HG02870 (cell line): ENCODE measurements around the gene C6orf15.
A peak's percentile ranks its signal among the peaks of the same experiment; 100 is the strongest.

Source experiments
- ATAC-seq: cut with Tn5 transposase; IDR thresholded peaks from one replicate; pipeline ENCODE4 v1.9.1; 2021; ENCODE audit warnings: mild to moderate bottlenecking, moderate library complexity; ENCODE audit not compliant: unreplicated experiment

The C6orf15 gene

DNA sequence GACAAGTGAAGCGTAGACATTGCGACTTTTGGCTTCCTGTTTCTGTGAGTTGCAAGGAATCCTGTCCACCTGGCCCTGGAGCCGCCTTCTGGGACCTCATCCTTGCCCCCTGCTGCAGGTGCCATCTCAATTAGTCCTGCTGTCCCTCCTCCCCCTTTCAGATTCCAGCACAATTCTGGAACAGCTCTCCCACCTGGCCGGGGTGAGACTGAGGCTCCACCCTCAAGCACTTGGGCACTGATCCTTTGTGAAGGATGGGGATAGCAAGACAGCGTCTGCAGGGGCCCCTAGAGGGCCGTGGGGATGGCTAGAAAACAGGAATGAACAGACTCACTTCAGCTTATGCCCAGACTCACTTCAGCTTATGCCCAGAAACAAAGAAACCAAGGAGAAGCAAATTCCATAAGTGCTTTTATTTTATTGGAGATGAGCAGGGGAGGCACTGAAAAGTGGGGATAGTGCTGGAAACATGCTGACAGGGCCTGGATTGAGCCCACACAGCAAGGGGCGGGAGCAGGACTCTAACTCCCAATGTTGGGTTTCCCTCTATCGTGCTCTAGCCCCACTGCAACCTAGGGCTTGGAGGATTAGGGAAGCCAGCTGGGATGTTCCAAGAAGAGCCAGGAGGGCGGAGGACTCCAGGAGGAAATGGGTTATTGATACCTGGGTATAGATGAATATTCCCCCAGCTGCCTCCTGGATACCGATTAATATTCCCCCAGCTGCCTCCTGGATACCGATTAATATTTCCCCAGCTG is 1.4 kb downstream of the C6orf15 start:
- ATAC-seq: no peak

DNA sequence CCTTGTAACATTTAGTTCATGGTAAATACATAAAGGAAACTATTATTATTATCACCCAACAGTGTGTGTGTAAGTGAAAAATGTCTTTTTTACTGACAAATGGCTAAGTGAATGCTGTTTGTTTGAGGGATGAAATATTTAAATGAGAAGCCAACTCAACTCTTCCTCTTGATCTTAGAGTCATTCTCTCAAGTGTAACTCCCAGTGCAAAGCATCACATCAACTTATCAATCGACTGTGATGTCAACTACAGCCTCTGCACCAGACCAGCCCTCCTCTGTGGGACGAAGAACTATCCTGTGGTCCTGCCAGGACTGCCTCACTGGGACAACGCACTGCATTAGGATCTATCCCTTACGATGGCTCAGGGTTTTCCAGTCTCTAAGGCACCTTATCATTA is 5.3 kb downstream of the C6orf15 start:
- ATAC-seq: no peak

DNA sequence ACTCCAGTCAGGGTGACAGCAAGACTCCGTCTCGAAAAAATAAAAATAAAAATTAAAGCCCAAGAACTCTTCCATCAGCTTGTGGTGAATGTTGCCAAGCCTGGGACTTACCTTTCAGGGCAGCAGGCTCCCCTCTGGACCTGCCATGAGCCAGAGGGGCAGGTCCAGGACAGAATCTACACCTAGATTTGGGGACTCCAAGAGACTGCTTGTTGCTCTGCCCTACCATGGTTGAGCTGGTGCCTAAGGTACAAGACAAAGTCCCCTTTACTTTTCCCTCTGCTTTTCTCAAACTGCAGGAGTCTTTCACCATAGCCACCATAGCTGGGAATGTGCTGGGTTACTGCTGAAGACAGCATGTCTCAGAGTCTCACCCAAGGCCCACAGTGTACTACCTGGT is 9.2 kb downstream of the C6orf15 start:
- ATAC-seq: no peak

DNA sequence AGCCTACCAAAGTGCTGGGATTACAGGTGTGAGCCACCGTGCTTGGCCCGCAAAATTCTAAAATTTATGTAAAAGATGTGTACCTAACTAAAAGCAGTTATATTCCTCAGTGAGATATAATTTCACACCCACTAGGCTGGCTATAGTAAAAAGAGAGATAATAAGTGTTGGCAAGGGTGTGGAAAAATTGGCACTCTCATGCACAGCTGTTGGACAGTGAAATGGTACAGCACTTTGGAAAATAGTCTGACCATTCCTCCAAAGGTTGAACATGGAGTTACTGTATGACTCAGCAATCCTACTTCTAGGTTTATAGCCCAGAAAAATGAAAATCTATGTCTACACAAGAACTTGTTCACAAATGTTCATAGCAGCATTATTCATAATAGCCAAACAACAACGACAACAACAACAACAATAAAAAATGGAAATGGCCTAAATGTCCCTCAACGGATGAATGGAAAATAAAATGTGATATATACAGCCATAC is 13.9 kb downstream of the C6orf15 start:
- ATAC-seq: no peak

DNA sequence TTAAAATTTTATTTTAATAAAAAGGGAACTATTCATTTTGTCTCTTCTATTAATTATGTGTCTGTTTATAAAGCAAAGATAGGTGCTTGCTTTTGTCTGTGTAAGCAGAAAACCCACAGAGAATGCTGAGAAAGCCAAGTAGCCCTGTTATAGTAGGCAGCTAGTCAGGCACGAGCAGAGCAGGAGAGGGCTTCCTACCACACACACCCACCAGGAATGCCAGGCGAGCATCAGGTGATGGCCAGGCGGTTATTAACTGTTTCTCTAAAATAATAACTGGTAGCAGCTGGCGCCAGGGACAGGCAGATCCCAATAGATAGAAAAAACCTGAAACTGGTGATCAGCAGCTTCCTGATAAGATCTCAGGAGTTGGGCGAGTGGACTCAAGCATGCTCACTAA is 15.7 kb downstream of the C6orf15 start:
- ATAC-seq: no peak

DNA sequence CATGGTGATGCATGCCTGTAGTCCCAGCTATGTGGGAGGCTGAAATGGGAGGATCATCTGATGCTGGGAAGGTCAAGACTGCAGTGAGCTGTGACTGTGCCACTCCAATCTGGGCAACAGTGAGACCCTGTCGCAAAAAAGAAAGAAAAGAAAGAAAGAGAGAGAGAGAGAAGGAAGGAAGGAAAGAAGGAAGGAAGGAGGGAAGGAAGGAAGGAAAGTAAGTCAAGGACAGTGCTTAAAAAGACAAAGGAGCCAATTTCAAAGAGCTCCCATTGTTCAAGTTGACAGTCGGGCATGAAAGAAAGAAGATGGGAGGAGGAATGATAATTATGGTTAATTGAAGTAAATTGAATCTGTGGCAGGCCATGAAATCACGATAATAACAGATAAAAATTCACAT is 16.2 kb downstream of the C6orf15 start:
- no peak for ATAC-seq

DNA sequence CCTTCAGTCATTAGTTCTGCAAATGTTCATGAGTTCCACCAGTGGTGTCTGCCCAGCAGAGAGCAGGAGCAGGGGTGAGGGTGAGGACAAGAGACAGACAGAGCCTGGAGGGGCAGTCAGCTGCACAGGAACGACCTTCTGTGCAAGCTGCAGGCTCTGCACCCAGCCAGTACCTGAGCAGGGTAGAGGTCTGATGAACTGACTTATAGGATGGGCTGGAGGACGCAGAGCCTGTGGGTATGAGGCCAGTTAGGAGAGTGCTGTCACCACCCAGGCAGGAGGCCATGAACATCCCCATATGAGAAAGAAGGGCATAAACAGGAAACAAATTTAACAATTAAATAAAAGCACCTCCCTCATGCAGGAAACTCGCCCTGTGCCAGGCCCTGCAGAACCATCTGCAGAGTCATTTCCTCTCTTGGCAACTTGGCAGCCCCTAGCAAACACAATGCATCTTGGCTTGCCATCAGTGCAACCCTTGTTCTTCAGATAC is 17.9 kb downstream of the C6orf15 start:
- no peak for ATAC-seq

DNA sequence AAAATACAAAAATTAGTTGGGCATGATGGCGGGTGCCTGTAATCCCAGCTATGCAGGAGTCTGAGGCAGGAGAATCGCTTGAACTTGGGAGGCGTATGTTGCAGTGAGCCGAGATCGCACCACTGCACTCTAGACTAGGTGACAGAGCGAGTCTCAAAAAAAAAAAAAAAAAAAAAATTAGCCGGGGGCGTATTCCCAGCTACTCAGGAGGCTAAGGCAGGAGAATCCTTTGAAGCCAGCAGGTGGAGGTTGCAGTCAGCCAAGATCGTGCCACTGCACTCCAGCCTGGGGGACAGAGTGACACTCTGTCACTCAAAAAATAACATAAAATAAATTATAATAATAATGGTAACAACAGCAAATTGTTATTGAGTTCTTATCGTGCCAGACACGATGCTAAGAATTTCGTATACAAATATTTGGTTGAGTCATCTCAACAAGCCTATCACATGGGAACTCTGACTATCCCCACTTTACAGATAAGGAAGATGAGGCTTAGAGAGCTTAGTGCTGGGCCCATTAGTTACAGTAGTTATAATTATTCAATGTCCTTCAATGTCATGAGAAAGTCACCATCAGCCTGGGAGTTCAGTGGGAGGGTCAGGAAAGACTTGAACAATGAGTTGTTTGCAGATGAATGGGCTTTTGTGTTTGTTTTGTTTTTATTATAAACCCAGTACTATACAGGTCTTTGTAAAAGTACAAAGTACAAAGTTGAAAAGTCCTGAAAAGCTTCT is 19.4 kb downstream of the C6orf15 start:
- ATAC-seq: no peak

DNA sequence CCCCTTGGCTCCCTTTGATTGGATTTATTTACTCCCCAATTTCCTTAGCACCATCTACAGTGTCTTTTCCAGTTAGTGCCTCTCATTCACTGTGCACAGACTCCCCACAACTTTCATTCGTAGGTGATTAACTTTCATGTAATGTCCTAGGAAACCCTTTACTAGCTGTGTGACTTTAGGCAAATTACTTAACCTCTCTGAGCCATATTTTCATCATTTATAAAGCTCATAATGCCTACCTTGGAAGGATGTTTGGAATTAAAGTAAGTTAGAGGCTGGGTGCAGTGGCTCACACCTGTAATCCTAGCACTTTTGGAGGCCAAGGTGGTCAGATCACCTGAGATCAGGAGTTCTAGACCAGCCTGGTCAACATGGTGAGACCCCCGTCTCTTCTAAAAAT is 20.1 kb downstream of the C6orf15 start:
- no peak for ATAC-seq

DNA sequence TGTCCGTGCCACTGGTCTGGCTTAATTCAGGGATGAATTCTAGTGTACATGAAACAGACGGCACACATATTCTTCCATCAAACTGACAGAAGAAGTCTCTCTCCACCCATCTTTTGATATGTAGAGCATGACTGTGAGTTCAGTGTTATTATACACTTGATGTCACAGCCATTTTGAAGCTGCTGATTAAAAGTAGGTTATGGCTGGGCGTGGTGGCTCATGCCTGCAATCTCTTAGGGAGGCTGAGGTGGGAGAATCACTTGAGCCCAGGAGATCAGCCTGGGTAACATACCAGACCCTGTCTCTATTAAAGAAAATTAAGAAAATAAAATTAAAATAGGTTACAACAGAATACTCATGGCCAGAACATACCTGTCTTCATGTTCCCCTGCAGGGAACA is 20.7 kb downstream of the C6orf15 start:
- no peak for ATAC-seq

DNA sequence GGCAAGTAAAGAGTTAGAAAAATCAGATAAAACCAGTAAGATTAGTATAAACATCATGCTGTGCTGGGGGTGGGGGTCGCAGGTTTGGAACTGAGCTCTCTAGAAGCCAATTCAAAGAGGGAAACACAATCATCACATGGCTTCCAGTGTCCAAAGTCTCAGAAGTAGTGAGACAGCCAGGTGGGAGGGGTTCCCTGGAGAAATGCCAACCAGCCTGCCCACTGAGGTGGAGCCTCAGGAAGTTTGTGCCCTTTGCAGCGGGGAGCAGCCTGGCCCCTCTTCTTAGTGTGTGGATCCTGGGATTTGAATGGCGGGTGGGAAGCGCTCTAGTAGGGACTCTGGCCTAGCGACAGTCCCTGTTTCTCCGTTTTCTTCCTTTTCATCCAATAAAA is 21.4 kb downstream of the C6orf15 start:
- ATAC-seq: no peak

DNA sequence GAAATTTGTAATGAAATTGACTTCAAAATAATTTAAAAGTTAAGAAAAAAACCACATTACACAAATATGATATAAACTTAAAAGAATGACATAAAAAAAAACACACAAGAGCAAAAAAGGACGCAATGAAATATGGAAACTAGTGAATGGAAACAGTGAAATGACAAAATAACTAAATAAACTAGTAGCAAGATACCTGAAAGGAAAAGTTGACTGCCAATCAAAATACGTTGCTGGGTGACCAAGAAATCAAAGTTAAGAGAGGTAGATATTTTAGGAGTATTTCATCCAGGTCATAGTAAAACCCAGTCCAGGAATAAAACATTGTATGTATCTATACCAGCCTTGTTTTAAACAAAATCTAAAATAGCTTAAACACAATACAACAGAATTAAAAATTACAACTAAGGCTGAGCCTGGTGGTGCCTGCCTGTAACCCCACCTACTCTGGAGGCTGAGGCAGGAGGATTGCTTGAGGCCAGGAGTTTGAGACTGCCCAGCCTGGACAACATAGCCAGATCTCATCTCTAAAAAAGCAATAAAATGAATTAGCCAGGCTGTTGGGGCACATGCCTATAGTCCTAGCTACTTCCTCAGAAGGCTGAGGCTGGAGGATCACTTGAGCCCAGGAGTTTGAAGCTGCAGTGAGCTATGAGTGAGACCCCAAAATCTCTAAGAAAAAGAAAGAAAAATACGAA is 22.0 kb downstream of the C6orf15 start:
- no peak for ATAC-seq

DNA sequence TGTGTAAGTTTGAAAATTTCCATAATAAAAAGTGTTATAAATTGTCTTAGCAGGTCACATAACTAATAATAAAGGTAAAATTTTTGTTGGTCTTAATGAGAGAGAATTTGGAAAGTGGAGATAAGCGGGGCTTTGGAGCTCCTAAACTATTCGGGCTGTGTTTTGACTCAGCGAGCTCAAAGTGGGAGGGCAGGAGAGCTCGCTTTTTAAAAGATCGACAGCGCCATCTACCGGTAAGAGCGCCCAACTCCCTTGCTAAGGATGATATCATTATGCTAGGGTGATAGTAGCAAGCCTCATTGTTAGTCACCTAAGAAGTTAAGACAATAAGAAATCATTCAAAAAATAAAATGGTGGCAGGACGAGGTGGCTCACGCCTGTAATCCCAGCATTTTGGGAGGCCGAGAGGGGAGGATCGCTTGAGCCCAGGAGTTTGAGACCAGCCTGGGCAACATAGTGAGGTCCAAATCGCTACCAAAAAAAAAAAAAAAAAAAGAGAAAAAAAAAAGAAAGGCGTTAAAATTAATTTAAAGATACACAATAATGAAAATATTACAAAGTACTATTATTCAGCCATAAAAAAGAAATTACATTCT is 24.8 kb downstream of the C6orf15 start:
- peak; percentile 59 for ATAC-seq

DNA sequence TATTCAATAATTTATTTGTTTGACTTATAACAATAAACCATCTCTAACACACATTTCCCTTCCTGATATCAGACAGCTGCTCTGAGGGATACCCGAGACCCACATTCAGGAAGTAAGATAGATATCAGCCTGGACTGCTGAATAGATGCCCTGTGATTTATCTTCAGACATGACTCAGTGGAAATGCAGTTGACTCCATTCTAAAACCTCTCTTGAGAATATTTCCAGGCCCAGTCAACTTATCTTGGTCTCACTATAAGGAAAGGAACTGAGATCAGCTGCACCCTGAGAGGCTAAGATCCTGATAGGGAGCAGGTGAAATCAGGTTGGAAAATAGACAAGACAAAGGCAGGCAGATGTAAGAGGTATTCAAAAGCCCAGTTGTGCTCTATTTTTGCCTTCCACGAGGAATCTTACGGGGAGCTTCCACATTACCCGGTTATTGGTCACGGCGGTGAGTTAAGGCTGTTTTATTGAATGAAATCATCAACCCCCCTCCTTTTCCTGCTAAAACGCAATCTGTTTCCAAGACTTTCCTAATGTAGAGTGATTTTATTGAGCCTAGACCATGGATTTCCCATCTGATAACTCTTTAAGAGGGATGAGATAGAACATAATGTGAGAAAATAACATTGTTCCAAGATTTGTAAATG is 25.5 kb downstream of the C6orf15 start:
- no peak for ATAC-seq

DNA sequence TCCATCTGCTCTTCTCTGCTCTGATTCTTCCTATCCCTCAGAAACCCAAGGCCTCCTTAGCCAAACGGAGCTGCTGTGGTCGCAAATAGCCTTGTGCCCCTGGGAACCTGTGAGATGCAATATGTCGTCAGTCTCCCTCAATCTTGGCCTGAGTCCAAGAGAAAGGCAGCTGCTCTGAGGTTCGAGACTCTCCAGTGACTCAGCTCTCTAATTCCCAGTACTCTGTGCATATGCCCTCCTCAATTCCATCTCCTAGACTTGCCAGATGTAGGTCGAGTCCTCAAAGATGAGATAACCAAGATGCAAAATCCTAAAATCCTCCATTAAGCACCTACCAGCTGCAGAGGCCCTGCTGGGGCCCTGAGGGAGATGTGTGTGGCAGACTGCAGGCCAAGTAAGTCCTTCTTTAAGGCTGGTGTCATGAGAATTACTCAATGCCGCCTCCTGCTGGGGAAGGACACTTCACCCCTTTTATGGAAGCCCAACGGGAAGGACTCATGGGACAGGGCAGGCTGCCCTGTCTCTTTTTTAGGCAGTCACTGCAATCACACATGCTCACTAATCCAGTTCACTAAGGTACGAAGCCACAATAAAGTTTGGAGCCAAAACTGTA is 28.5 kb downstream of the C6orf15 start:
- ATAC-seq: no peak

DNA sequence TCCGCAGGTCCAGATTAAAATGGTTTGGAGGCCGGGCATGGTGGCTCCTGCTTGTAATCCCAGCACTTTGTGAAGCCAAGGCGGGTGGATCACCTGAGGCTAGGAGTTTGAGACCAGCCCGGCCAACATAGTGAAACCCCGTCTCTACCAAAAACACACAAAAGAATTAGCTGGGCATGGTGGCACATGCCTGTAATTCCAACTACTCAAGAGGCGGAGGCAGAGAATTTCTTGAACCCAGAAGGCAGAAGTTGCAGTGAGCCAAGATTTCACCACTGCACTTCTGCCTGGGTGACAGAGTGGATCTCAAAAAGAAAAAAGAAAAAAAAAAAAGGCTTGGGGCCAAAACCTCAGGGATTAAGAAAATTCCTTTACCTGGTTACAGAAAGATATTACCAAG is 30.5 kb downstream of the C6orf15 start:
- no peak for ATAC-seq

DNA sequence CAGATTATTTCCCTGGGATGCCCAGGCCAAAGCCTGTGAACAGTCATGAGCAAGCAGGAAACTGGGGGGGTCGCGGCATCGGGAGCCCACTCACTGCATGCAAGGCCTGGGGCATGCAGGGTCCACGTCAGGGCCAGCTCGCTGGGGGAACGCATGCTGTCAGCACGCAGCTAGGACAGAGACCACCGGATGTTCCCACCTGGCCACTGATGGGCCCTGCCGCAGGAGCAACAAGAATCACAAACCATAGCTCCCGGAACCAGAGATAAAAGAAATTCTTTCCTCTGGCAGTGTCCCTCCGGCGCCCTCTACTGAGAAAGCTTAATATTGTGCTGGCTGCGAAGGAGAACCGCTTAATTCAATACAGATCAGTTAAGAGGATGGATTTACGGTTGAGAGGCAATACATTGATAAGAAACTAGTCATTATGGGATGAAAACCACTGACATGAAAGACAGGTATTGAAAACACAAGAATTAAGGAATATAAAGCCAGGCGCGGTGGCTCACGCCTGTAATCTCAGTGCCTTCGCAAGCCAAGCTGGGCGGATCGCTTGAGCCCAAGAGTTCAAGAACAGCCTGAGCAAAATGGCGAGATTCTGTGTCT is 32.6 kb downstream of the C6orf15 start:
- no peak for ATAC-seq

DNA sequence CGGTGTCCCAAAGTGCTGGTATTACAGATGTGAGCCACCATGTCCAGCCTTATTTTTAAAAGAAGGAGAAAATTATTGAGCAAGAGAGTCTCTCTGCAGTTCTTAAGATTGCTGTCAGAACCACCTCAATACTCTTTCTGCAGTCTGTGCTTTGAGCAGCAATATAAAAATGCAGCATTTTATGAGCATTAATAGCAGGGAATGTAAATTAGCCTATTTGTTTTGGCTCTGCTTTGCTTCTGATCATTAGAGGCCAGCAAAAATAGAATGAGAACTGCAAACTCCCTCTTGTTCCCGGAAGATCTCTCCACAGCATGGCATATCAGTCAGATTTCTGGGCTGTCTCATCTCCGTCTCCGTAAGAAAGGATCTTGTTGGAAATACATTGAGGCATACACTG is 35.8 kb downstream of the C6orf15 start:
- ATAC-seq: no peak

DNA sequence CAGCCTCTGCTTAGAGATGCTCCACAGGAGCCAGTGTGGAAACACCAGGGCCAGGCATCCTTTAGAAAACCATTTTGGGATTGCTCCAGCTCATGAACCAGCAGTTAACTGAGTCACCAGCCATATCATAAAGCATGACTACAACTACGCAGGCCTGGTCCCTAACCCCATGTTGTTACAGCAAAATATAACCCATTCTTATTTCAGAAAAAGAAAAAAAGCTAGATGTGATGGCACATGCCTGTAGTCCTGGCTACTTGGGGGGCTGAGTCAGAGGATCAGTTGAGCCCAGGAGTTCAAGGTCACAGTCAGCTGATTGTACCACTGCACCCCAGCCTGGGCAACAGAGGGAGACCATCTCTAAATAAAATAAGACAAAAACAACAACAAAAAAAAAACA is 36.8 kb downstream of the C6orf15 start:
- ATAC-seq: no peak

DNA sequence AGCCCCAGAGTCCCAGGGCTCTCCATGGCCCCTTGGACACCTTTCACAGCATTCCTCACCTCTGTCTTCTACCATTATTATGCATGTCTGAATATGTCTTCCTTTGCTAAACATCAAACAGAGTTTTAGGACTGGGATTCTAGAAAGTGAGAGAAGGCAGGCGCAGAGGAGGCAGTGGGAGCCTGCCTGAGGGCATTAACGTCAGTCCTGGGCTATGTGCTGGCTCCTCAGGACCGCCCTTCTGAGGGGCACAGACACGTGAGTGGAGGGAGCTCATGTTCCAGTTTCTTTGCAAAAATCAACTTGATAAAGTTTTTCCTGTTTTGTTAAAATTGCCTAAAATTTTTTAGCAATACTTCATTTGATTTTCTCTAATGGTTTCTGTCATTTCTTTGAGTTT is 38.0 kb downstream of the C6orf15 start:
- ATAC-seq: no peak
